A549 treated with GW870086 at 1 μM for 4 hours (cell line): ENCODE measurements around the gene CSF1R. TPM values are rescaled to one million over a fixed set of nuclear protein-coding genes. Genes with fewer than 3 reads are reported as not detected.

Experiments
- total RNA-seq: library from RNA; stranded (reverse); fragments of 200-300 nt; extraction: Qiagen RNA extraction; gene quantifications from 5 replicates; pipeline ENCODE4 v1.2.3, GENCODE V29; 2022; ENCODE audit warnings: low read depth

Gene CSF1R
- 0.15 to 0.37 TPM (median 0.28 TPM) in 5 replicates for total RNA-seq

DNA sequence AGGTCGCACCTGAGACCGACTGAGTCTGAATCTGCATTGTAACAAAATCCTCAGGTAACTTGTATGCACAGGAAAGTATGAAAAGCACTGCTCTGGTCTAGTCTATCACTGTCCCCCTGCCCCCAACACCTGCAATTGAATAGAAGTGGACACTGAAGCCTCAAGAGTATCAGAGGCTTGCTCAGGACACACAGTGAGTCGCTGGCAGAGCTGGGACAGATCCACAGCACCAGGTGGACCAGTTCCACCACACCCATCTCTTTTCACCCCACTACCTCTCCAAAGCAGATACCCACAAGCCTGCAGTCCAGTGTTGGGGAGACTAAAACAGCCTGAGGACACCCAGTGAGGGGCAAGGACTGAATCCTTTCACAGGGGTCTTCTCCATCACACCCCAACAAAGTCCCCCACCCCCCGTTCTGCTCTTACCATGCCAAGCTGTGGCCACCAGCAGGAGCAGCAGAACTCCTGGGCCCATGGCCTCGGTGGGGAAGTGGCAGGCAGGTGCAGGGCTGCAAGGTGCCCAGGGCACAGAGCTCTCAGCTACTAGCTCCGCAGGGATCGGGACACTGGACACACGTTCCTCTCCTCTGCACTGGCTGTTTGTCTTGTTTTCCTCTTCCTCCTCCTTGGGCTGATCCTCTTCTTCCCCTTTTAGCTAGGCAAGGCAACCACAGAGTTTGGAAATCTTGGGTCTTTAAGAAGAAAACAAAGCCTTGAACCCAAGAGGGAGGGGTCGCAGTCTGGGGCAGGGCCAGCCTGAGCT lies at the start of gene CSF1R:
Gene CSF1R, minus strand, starts transcription at position 605 of the 766 bp plus-strand sequence. Its CDS starts 127 bp downstream, at position 478.

Other genes starting within 250 kb of the CSF1R start
- gene PDE6A, start 141.8 kb downstream of the CSF1R start, total RNA-seq, result 0.09 to 0.28 TPM (median 0.23 TPM) in 5 replicates
- gene SLC26A2, start 125.8 kb downstream of the CSF1R start, total RNA-seq, result 34.5 to 56.7 TPM (median 50.3 TPM) in 5 replicates
- 5.0 to 6.0 TPM (median 5.2 TPM) in 5 replicates for gene TIGD6, start 85.9 kb downstream of the CSF1R start, total RNA-seq
- 31.1 to 34.6 TPM (median 33.9 TPM) in 5 replicates for gene HMGXB3, start 85.8 kb downstream of the CSF1R start, total RNA-seq
- gene PDGFRB, start 69.3 kb upstream of the CSF1R start, total RNA-seq, result 0.09 to 0.75 TPM (median 0.43 TPM) in 5 replicates
- not detected in 5 replicates for gene CDX1, start 80.2 kb upstream of the CSF1R start, total RNA-seq
- 0.03 to 0.05 TPM in 2 of 5 replicates, not detected in the others for gene SLC6A7, start 103.5 kb upstream of the CSF1R start, total RNA-seq
- gene CAMK2A, start 203.2 kb upstream of the CSF1R start, total RNA-seq, result 0.64 to 0.97 TPM (median 0.89 TPM) in 5 replicates
- gene ARSI, start 216.4 kb upstream of the CSF1R start, total RNA-seq, result 28.6 to 39.5 TPM (median 34.0 TPM) in 5 replicates